DND-41 (cell line): ENCODE results near the gene ADRA1B.
"Not testable (repeated sequence)": the region's sequence is repeated elsewhere in the genome, so short reads cannot be mapped to it uniquely, and the experiment has no call there.

Source experiments
- ATAC-seq: fragments of 200-7000 bp; cut with Tn5 transposase; 3 replicates; pipeline ENCODE4 v1.9.1; 2021; ENCODE audit warnings: low read depth; ENCODE audit not compliant: insufficient read depth
- DNase-seq: peaks from one replicate; pipeline ENCODE4 v3.0.0-alpha.2; 2020
- H2AFZ ChIP-seq: 2 replicates; pipeline ENCODE4 v1.6.0; 2012; ENCODE audit warnings: low read depth, low read length
- H3K27ac ChIP-seq: 2 replicates; pipeline ENCODE4 v1.5.1; 2012; ENCODE audit warnings: low read length, inconsistent platforms
- H3K27me3 ChIP-seq: fragments of 200-600 bp; sonication (generic); 2 replicates; pipeline ENCODE4 v1.6.0; 2012; ENCODE audit warnings: low read length, mild to moderate bottlenecking, inconsistent platforms; ENCODE audit not compliant: insufficient read depth, poor library complexity
- H3K36me3 ChIP-seq: 2 replicates; pipeline ENCODE4 v1.5.1; 2012; ENCODE audit warnings: low read length, inconsistent platforms; ENCODE audit not compliant: insufficient read depth
- H3K4me1 ChIP-seq: 2 replicates; pipeline ENCODE4 v1.5.1; 2012; ENCODE audit warnings: mild to moderate bottlenecking, low read length; ENCODE audit not compliant: insufficient read depth
- H3K4me2 ChIP-seq: 2 replicates; pipeline ENCODE4 v1.6.0; 2012; ENCODE audit warnings: mild to moderate bottlenecking, moderate library complexity, low read length, inconsistent platforms; ENCODE audit not compliant: insufficient read depth
- H3K4me3 ChIP-seq, 2 experiments: fragments of 200-600 bp in 1 of 2; shearing (Covaris generic) in 1 of 2; 2 replicates each; pipeline ENCODE4 v1.5.1; 2012 to 2016; ENCODE audit warnings: inconsistent platforms in 2 of 2, low read length in 2 of 2, mild to moderate bottlenecking in 2 of 2, low read depth in 1 of 2, moderate library complexity in 1 of 2
- H3K79me2 ChIP-seq: 2 replicates; pipeline ENCODE4 v1.6.0; 2012; ENCODE audit warnings: low read length, inconsistent platforms; ENCODE audit not compliant: insufficient read depth
- H3K9ac ChIP-seq: 2 replicates; pipeline ENCODE4 v1.6.0; 2012; ENCODE audit warnings: low read depth, mild to moderate bottlenecking, inconsistent platforms, low read length, moderate library complexity
- H3K9me3 ChIP-seq: 2 replicates; pipeline ENCODE4 v1.5.1; 2012; ENCODE audit warnings: low read length, moderate library complexity, mild to moderate bottlenecking, inconsistent platforms; ENCODE audit not compliant: insufficient read depth, severe bottlenecking
- H4K20me1 ChIP-seq: 2 replicates; pipeline ENCODE4 v1.6.0; 2012; ENCODE audit warnings: low read length; ENCODE audit not compliant: insufficient read depth
- EZH2 ChIP-seq: IDR thresholded peaks from 3 replicates; pipeline ENCODE4 v1.6.1; 2012; ENCODE audit warnings: borderline replicate concordance, low read depth, mild to moderate bottlenecking, moderate library complexity, low read length, inconsistent platforms; ENCODE audit not compliant: severe bottlenecking
- TF ChIP-seq, protein P1 (sequence below): IDR thresholded peaks from 2 replicates; pipeline ENCODE4 v1.5.1; 2012; ENCODE audit warnings: borderline replicate concordance, low read length, moderate library complexity, mild to moderate bottlenecking; ENCODE audit not compliant: poor library complexity, severe bottlenecking; ENCODE audit errors: extremely low read depth

ADRA1B gene

GRCh38 chr5:159962214-159962613 is 45.9 kb downstream of the ADRA1B start:
- TF ChIP-seq, protein P1, sequence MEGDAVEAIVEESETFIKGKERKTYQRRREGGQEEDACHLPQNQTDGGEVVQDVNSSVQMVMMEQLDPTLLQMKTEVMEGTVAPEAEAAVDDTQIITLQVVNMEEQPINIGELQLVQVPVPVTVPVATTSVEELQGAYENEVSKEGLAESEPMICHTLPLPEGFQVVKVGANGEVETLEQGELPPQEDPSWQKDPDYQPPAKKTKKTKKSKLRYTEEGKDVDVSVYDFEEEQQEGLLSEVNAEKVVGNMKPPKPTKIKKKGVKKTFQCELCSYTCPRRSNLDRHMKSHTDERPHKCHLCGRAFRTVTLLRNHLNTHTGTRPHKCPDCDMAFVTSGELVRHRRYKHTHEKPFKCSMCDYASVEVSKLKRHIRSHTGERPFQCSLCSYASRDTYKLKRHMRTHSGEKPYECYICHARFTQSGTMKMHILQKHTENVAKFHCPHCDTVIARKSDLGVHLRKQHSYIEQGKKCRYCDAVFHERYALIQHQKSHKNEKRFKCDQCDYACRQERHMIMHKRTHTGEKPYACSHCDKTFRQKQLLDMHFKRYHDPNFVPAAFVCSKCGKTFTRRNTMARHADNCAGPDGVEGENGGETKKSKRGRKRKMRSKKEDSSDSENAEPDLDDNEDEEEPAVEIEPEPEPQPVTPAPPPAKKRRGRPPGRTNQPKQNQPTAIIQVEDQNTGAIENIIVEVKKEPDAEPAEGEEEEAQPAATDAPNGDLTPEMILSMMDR: no peak
- TF ChIP-seq EZH2: no peak
- no peak overlapping the region for H3K4me3 ChIP-seq

GRCh38 chr5:159963935-159964334 is 47.7 kb downstream of the ADRA1B start:
- H3K36me3 ChIP-seq: no peaks in the 10 kb centered on the region
- no peaks in the 10 kb centered on the region for H4K20me1 ChIP-seq
- H2AFZ ChIP-seq: no peak overlapping the region
- ATAC-seq: no peak
- H3K27ac ChIP-seq: no peak overlapping the region
- no peaks in the 10 kb centered on the region for H3K4me1 ChIP-seq
- H3K27me3 ChIP-seq: no peaks in the 10 kb centered on the region
- TF ChIP-seq EZH2: no peak
- TF ChIP-seq, protein P1: no peak
- H3K9me3 ChIP-seq: no peaks in the 10 kb centered on the region
- H3K4me3 ChIP-seq: no peak overlapping the region
- no peak for DNase-seq
- H3K79me2 ChIP-seq: no peaks in the 10 kb centered on the region
- no peak overlapping the region for H3K4me2 ChIP-seq
- no peak overlapping the region for H3K9ac ChIP-seq

More at GRCh38 chr5:159962214-159962613, 45.9 kb downstream of the ADRA1B start:
- no peaks in the 10 kb centered on the region for H3K36me3 ChIP-seq
- H3K27me3 ChIP-seq: no peaks in the 10 kb centered on the region
- no peaks in the 10 kb centered on the region for H3K9me3 ChIP-seq
- DNase-seq: no peak
- H2AFZ ChIP-seq: no peak overlapping the region
- ATAC-seq: no peak
- H3K27ac ChIP-seq: no peak overlapping the region
- no peaks in the 10 kb centered on the region for H3K4me1 ChIP-seq
- no peaks in the 10 kb centered on the region for H3K79me2 ChIP-seq
- no peak overlapping the region for H3K9ac ChIP-seq
- no peaks in the 10 kb centered on the region for H4K20me1 ChIP-seq
- H3K4me2 ChIP-seq: no peak overlapping the region

- no peaks in the 10 kb centered on the region for H3K27me3 ChIP-seq
- peak; percentile 28 for DNase-seq
- no peaks in the 10 kb centered on the region for H4K20me1 ChIP-seq
- H3K4me3 ChIP-seq: no peak overlapping the region
- H3K9me3 ChIP-seq: no peaks in the 10 kb centered on the region
- no peak overlapping the region for H3K9ac ChIP-seq
- H3K27ac ChIP-seq: no peak overlapping the region
- H3K79me2 ChIP-seq: no peaks in the 10 kb centered on the region
- H3K4me2 ChIP-seq: no peak overlapping the region
- H3K36me3 ChIP-seq: no peaks in the 10 kb centered on the region
- peak; percentile 59; the same call in 1 of the 3 replicates for ATAC-seq
- no peaks in the 10 kb centered on the region for H3K4me1 ChIP-seq
- TF ChIP-seq, protein P1: peak; percentile 48
- no peak for TF ChIP-seq EZH2
- H2AFZ ChIP-seq: no peak overlapping the region
Observed at GRCh38 chr5:159965031-159965837, 49.0 kb downstream of the ADRA1B start.

DNA sequence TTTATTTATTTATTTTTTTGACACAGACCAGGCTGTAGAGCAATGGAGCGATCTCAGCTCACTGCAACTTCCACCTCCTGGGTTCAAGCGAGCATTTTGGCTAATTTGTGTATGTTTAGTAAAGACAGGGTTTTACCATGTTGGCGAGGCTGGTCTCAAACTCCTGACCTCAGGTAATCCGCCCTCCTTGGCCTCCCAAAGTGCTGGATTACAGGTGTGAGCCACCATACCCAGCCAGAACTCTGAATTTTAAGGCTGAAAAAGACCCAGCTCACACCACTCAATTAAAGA is 49.5 kb downstream of the ADRA1B start:
- H3K79me2 ChIP-seq, H3K4me1 ChIP-seq, H3K9ac ChIP-seq, H4K20me1 ChIP-seq, ATAC-seq, H3K36me3 ChIP-seq, H3K27ac ChIP-seq, DNase-seq, H2AFZ ChIP-seq, H3K4me3 ChIP-seq, H3K9me3 ChIP-seq, H3K27me3 ChIP-seq, H3K4me2 ChIP-seq: not testable (repeated sequence)
